HuH-7 (cell line): ENCODE measurements around the gene ATL2.
A peak's percentile ranks its signal among the peaks of the same experiment; 100 is the strongest.
"Not testable (repeated sequence)": the region's sequence is repeated elsewhere in the genome, so short reads cannot be mapped to it uniquely, and the experiment has no call there.

ENCODE experiments used
- DNase-seq: peaks from one replicate; pipeline ENCODE4 v3.0.0; 2011; ENCODE audit warnings: low spot score

ATL2 gene

DNA sequence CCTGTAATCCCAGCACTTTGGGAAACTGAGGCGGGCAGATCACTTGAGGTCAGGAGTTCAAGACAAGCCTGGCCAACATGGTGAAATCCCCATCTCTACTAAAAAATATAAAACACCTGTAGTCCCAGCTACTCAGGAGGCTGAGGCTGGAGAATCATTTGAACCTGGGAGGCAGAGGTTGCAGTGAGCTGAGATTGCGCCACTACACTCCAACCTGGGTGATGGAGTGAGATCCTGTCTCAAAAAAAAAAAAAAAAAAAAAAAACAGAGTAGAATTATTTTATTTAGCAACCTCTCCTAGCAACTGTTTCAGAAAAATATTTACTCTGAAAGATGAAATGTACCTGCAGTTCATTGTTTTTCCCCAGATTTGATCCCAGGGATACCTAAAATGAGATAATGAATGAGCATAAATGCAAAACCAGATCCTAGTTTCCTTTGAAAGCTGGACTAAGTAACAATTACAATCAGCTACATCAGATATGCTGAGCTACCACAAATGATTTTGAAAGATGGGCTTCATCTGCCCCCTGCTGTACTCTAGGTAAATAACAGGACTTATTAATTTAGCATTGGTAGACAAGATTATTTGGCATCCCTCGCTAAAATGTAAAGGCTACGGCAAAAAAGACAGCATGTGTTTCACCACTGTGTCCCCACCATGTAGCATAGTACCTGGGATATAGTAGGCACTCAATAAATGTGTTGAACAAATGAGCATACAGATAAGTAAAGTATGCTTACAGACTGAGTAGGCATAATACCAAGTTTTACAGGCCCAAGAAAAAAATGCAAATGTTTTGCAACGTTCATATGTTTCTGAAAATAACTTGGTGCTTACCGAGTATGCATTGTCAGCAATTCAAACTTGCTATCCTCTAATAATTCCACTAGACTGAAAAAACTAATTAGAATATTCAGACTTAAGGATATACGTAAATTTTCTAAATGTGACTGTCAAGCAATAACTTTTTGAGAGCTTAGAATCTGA, 102.5 kb downstream of the ATL2 start:
- peak; percentile 40 for DNase-seq

DNA sequence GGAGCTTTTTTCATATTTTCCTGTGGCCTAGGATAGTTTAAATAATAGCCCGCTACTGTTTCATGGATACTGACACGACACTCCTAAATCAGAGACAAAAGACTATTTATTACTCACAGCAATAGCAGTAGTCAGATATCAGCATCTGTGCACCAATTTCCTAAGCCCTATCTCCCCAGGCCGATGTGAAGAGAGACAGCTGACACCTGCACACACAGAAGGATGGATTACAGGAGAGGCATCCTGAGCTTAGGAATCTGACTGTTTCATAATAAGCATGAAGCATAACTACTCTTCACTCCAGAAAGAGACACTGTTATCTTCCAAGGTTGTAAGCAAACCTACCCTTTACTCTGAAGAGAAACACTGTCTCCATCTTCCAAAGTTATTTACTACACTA, 105.4 kb downstream of the ATL2 start:
- DNase-seq = no peak

- DNase-seq = no peak
Measured at GRCh38 chr2:38269421-38269820, 107.7 kb downstream of the ATL2 start.

DNA sequence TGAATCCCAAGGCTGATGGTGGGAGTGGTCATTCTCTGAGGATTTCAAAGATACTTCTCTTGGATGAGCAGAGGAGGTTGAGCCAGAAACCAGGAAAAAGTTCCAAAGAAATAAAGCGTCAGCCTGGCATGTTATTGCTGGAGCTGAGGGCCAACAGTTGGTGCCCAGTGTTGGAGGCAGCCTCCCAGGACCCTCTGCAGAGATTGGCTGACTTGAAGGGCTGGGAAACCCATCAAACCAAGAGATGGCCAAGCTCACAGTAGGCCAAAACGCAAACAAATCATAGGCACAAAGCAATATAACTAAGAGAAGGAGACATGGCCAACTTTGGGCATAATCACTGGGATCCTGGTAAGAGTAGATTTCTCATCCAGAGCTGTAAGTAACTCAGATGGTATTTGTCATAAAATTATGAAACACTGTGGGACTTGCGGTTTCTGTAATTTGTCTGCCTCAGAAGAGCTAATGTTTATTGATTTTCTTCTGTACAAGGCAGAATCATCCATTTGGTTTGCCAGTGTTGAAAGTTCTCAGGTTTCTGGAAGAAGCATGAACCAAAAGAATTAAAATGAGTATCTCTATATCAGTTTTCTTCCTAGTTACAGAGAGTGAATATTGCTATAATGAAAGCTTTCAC, 108.3 kb downstream of the ATL2 start:
- no peak for DNase-seq

GRCh38 chr2:38268001-38268400, 109.1 kb downstream of the ATL2 start:
- DNase-seq = no peak

DNA sequence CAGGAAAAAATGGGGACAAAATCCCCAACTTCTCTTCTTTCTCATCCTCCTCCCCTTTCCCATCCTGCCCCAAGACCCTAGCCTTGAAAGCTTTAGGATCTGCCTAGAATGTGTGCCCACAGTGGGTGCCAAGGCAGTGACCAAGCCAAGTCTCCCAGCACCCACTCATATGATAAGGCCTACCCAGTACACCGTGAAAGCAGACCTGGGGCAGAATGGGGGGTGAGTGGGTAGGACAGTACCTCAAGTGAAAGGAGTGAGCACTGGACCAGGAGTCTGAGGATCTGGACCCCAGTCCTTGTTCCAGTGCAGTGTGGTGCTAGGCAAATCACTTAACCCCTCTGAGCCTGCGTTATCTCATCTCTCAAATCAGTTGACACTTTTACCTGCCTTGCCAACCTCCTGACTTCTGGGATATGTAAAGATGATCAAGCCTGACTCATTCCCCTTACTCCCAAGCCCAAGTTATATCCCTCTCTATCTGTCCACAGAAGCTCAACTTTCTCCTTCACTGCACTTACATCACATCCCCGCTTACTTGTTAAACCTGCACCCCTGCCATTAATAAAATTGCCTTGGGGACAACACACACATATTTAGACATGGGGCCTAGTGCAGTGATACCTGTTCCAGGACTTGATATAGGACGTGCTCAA, 109.7 kb downstream of the ATL2 start:
- no peak for DNase-seq

DNA sequence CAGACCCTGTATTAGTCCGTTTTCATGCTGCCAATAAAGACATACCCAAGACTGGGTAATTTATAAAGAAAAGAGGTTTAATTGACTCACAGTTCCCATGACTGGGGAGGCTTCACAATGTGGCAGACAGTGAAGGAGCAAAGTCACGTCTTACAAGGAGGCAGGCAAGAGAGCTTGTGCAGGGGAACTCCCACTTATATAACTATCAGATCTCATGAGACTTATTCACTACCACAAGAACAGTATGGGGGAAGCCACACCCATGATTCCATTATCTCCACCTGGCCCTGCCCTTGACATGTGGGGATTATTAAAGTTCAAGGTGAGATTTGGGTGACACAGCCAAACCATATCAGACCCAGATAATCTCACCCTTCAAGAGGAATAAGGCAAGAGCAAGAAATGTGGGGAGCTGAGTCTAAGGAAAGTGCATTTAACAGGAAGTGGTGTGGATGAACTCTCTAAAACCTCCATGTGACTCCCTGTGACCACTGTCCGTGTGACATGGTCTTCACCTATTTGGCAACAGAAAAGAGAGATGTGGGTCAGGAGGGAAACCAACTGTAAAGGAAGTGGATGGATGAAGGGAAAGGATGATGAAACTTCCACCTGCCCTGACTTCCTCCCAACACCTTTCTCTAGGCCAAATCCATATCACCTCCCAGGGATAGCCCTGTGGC, 110.6 kb downstream of the ATL2 start:
- DNase-seq = no peak

DNA sequence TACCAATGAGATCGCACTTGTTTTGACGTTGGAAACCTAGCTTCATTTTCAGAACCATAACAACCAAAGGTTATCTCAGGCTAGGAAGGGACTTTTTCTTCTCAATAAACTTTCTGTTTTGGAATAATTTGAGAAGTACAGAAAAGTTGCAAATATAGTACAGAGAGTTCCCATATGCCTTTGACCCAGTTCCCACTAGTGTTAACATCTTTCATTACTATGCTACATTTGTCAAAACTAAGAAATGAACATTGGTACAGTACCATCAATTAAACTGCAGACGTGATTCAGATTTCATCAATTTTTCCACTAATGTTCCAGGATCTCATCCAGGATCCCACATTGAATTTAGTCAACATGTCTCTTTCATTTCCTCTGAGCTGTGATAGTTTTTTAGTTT, 111.6 kb downstream of the ATL2 start:
- DNase-seq = no peak

- no peak for DNase-seq
Measured at GRCh38 chr2:38264396-38265221, 112.5 kb downstream of the ATL2 start.

DNA sequence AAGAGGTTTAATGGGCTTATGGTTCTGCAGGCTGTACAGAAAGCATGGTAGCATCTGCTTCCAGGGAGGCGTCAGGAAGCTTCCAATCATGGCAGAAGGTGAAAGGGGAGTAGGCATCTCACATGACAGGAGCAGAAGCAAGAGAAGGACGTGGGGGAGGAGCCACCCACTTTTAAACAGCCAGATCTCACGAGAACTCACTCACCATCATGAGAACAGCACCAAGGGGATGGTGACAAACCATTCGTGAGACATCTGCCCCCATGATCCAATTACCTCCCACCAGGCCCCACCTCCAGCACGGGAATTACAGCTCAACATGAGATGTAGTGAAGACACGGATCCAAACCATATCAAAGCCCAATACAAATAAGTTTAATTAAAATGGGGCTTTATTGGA, 113.8 kb downstream of the ATL2 start:
- no peak for DNase-seq

DNA sequence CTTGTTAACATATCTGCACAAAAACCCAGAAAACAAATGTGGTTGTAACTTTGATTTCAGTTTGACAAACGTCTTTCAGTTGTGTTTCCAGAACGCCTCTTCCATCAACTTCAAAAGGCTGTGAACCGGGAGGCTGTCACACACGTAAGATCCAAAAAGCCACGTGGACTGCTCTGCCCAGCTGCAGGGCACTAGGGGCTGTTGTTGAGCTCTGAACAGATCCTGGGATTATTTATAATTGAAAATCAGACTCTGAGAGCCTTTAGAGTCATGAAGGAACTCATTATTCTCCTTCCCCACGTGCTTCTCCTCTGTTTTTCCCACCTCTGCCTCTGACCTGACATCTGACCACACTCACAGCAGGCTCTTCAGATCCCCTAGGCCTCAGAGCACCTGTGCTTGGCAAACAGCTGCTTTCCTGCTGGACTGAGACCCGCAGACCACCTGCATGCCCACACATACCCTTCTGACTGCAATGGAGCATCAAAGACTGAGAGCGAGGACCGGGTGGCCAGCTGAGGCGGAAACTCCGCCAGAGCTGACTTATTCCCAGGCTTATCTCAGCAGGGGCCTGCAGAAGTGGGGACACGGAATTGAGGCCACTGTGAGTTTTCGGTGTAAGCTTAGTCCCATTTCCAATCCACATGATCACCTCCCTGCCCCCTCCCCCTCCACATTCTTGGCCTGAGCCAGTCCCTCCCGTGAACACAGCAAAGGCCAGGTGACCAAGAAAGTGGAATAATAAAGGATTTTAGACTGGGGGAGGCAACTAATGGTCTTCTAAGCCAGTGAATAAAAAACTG, 114.8 kb downstream of the ATL2 start:
- DNase-seq = no peak

DNA sequence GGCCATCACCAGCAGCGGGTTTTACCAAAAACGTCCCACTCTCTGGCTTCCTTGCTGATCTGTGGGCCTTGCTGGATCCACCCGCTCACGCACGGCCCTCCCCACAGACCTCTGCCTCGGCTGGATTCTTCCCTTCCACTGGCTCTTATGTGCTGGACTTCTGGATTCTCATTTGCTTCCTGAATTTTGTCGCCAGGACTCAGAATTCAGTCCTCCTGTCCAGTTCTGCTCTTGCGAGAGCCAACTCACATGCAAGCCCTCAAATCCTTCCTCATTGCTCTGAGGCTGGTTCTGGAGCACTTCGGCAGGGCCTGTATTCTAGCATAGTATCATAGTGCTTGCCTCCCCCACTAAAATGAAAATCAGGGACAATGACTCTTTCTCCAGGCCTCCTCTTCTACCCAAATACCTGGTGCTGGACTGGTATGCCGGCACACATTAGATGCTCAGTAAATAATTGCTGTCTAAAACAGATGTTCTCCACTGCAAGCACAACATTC, 115.5 kb downstream of the ATL2 start:
- no peak for DNase-seq

GRCh38 chr2:38260972-38261371, 116.1 kb downstream of the ATL2 start:
- no peak for DNase-seq

DNA sequence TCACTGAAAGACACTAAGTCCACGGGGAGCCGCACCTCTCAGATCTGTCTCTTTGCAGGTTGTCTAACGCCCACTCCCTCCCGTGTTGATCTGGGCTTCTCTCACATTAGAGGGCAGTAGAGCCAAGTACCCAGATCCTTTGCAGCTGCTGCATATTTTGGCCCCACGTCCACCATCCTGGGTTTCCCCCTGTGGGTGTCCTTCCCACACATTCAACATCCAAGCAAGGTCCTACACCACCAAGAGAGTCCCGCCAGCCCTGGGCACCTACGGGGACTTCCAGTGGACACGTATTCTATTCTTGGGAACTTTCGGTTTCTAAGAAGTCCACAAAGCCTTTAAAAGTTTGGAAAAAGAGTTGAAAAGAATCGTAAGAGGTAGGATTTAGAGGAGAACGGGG, 116.6 kb downstream of the ATL2 start:
- no peak for DNase-seq

GRCh38 chr2:38259311-38259710, 117.8 kb downstream of the ATL2 start:
- no peak for DNase-seq

DNA sequence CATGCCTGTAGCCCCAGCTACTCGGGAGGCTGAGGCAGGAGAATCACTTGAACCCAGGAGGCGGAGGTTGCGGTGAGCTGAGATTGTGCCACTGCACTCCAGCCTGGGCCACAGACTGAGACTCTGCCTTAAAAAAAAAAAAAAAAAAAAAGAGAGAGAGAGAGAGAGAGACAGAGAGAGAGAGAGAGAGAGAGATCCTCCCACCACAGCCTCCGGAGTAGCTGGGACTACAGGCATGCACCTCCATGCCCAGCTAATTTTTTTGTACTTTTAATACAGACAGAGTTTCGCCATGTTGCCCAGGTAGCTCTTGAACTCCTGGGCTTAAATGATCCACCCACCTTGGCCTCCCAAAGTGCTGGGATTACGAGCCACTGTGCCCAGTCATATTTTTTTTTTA, 119.4 kb downstream of the ATL2 start:
- DNase-seq = not testable (repeated sequence)

- no peak for DNase-seq
Measured at GRCh38 chr2:38256610-38257009, 120.5 kb downstream of the ATL2 start.

- no peak for DNase-seq
Measured at GRCh38 chr2:38255211-38255610, 121.9 kb downstream of the ATL2 start.

DNA sequence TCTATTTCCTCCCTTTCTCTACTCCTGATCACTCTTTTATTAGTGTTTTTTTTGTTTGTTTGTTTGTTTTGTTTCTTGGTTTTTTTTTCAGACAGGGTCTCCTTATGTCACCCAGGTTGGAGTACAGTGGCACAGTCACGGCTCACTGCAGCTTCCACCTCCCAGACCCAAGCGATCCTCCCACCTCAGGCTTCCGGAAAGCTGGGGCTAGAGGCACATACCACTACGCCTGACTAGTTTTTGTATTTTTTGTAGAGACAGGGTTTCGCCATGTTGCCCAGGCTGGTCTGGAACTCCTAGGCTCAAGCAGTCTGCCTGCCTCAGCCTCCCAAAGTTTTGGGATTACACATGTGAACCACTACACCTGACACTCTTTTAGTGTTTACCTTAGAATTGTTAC, 122.3 kb downstream of the ATL2 start:
- no peak for DNase-seq

GRCh38 chr2:38251940-38252339, 125.1 kb downstream of the ATL2 start:
- DNase-seq = no peak
